Chondrocyte (in vitro differentiated cells): ENCODE data around the gene LRP4. TPM values are rescaled to one million over a fixed set of nuclear protein-coding genes. Genes with fewer than 3 reads are reported as not detected.

ENCODE experiments used
- DNase-seq: peaks from one replicate; pipeline ENCODE4 v3.0.0; 2021; ENCODE audit warnings: mixed read lengths, low spot score
- H3K27ac Mint-ChIP-seq: one replicate; pipeline ENCODE4 v1.8.0; 2021; ENCODE audit warnings: mild to moderate bottlenecking, moderate library complexity, mixed read lengths; ENCODE audit not compliant: unreplicated experiment
- H3K27me3 Mint-ChIP-seq: 2 replicates; pipeline ENCODE4 v1.8.0; 2021; ENCODE audit warnings: low read depth, mixed read lengths
- H3K36me3 Mint-ChIP-seq: 2 replicates; pipeline ENCODE4 v1.8.0; 2021; ENCODE audit warnings: low read depth, mixed read lengths
- H3K4me1 Mint-ChIP-seq: 2 replicates; pipeline ENCODE4 v1.8.0; 2021; ENCODE audit warnings: low read depth, mild to moderate bottlenecking, mixed read lengths
- H3K4me3 Mint-ChIP-seq: one replicate; pipeline ENCODE4 v1.8.0; 2021; ENCODE audit warnings: mild to moderate bottlenecking, moderate library complexity, mixed read lengths; ENCODE audit not compliant: unreplicated experiment
- H3K9me3 Mint-ChIP-seq: 2 replicates; pipeline ENCODE4 v1.8.0; 2021; ENCODE audit warnings: low read depth, mixed read lengths
- CTCF ChIP-seq: fragments of 200-600 bp; sonication (generic); IDR thresholded peaks from 2 replicates; pipeline ENCODE4 v1.5.0; 2021; ENCODE audit warnings: antibody characterized with exemption, mild to moderate bottlenecking, moderate library complexity
- total RNA-seq: library from RNA; stranded (reverse); gene quantifications from 3 replicates; pipeline ENCODE4 v1.2.1, GENCODE V29; 2021

The LRP4 gene
- total RNA-seq, 1 donor from 2014 or later = 7.0 TPM

- Mint-ChIP-seq H3K27me3 (no peaks in the 10 kb centered on the region), H3K36me3 (no peaks in the 10 kb centered on the region), H3K27ac (no peak overlapping the region), H3K9me3 (no peaks in the 10 kb centered on the region), H3K4me1 (peaks cover 14% of the 10 kb centered on the region), H3K4me3 (no peak overlapping the region)
- DNase-seq = no peak
- no peak for TF ChIP-seq CTCF
Observed at GRCh38 chr11:46898396-46899095, 19.8 kb downstream of the LRP4 start.

- peak; percentile 75 for TF ChIP-seq CTCF
- no peak for DNase-seq
- no peak overlapping the region for H3K4me3 Mint-ChIP-seq
- H3K27me3 Mint-ChIP-seq = no peaks in the 10 kb centered on the region
- no peaks in the 10 kb centered on the region for H3K36me3 Mint-ChIP-seq
- no peak overlapping the region for H3K27ac Mint-ChIP-seq
- H3K4me1 Mint-ChIP-seq = peaks cover 10% of the 10 kb centered on the region
- H3K9me3 Mint-ChIP-seq = no peaks in the 10 kb centered on the region
Observed at GRCh38 chr11:46896719-46897406, 21.5 kb downstream of the LRP4 start.

GRCh38 chr11:46895821-46896220 lies 22.5 kb downstream of the LRP4 start:
- no peak for TF ChIP-seq CTCF
- DNase-seq = no peak
- Mint-ChIP-seq H3K36me3 (no peaks in the 10 kb centered on the region), H3K4me1 (peaks cover 10% of the 10 kb centered on the region), H3K9me3 (no peaks in the 10 kb centered on the region), H3K4me3 (no peak overlapping the region), H3K27ac (no peak overlapping the region), H3K27me3 (no peaks in the 10 kb centered on the region)

GRCh38 chr11:46894961-46895360 lies 23.4 kb downstream of the LRP4 start:
- no peaks in the 10 kb centered on the region for H3K36me3 Mint-ChIP-seq

GRCh38 chr11:46894506-46894905 lies 23.8 kb downstream of the LRP4 start:
- Mint-ChIP-seq H3K36me3 (no peaks in the 10 kb centered on the region), H3K4me1 (peaks cover 14% of the 10 kb centered on the region), H3K27me3 (no peaks in the 10 kb centered on the region), H3K9me3 (no peaks in the 10 kb centered on the region), H3K27ac (no peak overlapping the region), H3K4me3 (no peak overlapping the region)
- no peak for TF ChIP-seq CTCF
- DNase-seq = no peak

More at GRCh38 chr11:46894961-46895360, 23.4 kb downstream of the LRP4 start:
- no peak for DNase-seq
- H3K4me3 Mint-ChIP-seq = no peak overlapping the region
- no peaks in the 10 kb centered on the region for H3K9me3 Mint-ChIP-seq
- TF ChIP-seq CTCF = no peak
- peaks cover 11% of the 10 kb centered on the region for H3K4me1 Mint-ChIP-seq
- no peak overlapping the region for H3K27ac Mint-ChIP-seq
- no peaks in the 10 kb centered on the region for H3K27me3 Mint-ChIP-seq
